Stimulated activated CD8-positive, alpha-beta memory T cell treated with anti-CD3 and anti-CD28 coated beads, Interleukin-15, amount 100 ng/mL, for 48 hours (primary cell): Measurements from ENCODE around the gene CMTM4.

Experiments
- DNase-seq, 2 donors: peaks; one replicate each; pipeline ENCODE4 v3.0.0-alpha.2; 2020; ENCODE audit warnings: low read depth in 2 of 2

CMTM4 gene

GRCh38 chr16:66566051-66566901 lies 130.3 kb downstream of the CMTM4 start, which contains the start of gene CMTM1:
Gene CMTM1 (plus strand): TSS chr16:66566439. CDS start chr16:66566514, 75 bp downstream.
- DNase-seq: no peak
